Small intestine (tissue), 7 donors: ENCODE measurements around the gene IRF4. TPM values are rescaled to one million over a fixed set of nuclear protein-coding genes. Genes with fewer than 3 reads are reported as not detected.

Experiments used
- DNase-seq, 2 donors: peaks; one replicate each; pipeline versions ENCODE4 v3.0.0 to v3.0.0-alpha.2; 2013
- FAIRE-seq: peaks from 2 replicates; lab custom pipeline; 2012; peaks lifted over from hg19 to GRCh38; lab: Jason Lieb, UNC
- H3K27ac ChIP-seq, 3 donors: one replicate each; pipeline ENCODE4 v1.5.1; 2013; ENCODE audit warnings: low read length in 2 of 3, mild to moderate bottlenecking in 2 of 3, control low read depth in 1 of 3, inconsistent platforms in 1 of 3, low read depth in 1 of 3, moderate library complexity in 1 of 3
- H3K27me3 ChIP-seq, 3 donors: one replicate each; pipeline ENCODE4 v1.6.1; 2013; ENCODE audit warnings: low read length in 3 of 3, inconsistent platforms in 1 of 3; ENCODE audit not compliant: control insufficient read depth in 3 of 3, insufficient read depth in 3 of 3
- H3K36me3 ChIP-seq, 3 donors: one replicate each; pipeline ENCODE4 v1.6.1; 2013; ENCODE audit warnings: low read length in 3 of 3, inconsistent platforms in 1 of 3, low read depth in 1 of 3, mild to moderate bottlenecking in 1 of 3, moderate library complexity in 1 of 3; ENCODE audit not compliant: control insufficient read depth in 3 of 3, insufficient read depth in 2 of 3
- H3K4me1 ChIP-seq, 3 donors: one replicate each; pipeline ENCODE4 v1.6.1; 2013; ENCODE audit warnings: low read length in 2 of 3, inconsistent platforms in 1 of 3, low read depth in 1 of 3, mild to moderate bottlenecking in 1 of 3, moderate library complexity in 1 of 3; ENCODE audit not compliant: control insufficient read depth in 3 of 3, insufficient read depth in 2 of 3
- H3K4me3 ChIP-seq, 3 donors: one replicate each; pipeline ENCODE4 v1.5.1; 2013; ENCODE audit warnings: low read length in 3 of 3, control low read depth in 1 of 3, inconsistent platforms in 1 of 3, low read depth in 1 of 3, mild to moderate bottlenecking in 1 of 3, moderate library complexity in 1 of 3
- H3K9me3 ChIP-seq, 2 donors: one replicate each; pipeline ENCODE4 v1.6.1; 2013; ENCODE audit warnings: low read depth in 1 of 2, low read length in 1 of 2; ENCODE audit not compliant: control insufficient read depth in 2 of 2, insufficient read depth in 1 of 2
- WGBS, 3 donors: extraction: QIAGEN DNeasy Blood & Tissue Kit; methylation state at CpG; one replicate each; pipeline ENCODE4 v1.1.7; 2013; 5-methylcytosine and 5-hydroxymethylcytosine counted together
- polyA plus RNA-seq, 4 donors: library from polyadenylated mRNA; stranded (reverse) in 3 of 4; unstranded in 1 of 4; fragments of 200-250 nt in 3 of 4; fragments of 120-200 nt in 1 of 4; gene quantifications; one replicate each; pipeline versions ENCODE4 v1.2.1 to v1.2.3, GENCODE V29; 2013
- donor health status: healthy with polysubstance abuse.
- donor health status: control.
- donor health status: control.
- donor health status: Bipolar disorder and iron deficiency.
- donor health status: healthy.

Gene IRF4
- polyA plus RNA-seq, 4 donors = 0.16 to 3.5 (median 1.4) TPM; not detected in 1

GRCh38 chr6:386688-387266, 4.8 kb upstream of the IRF4 start:
- Histone ChIP-seq H3K27ac (no peak overlapping the region), H3K4me3 (no peak overlapping the region), H3K36me3 (no peaks in the 10 kb centered on the region), H3K27me3 (peaks cover 5 to 45% (median 9%) of the 10 kb centered on the region in 3 donors), H3K9me3 (peaks cover 0 to 2% of the 10 kb centered on the region in 2 donors), H3K4me1 (no peaks in the 10 kb centered on the region)
- no peak for DNase-seq
- 82 to 90% (median 84%) methylated on average over 18 of the region's 18 CpGs for WGBS, 3 donors
- no peak for FAIRE-seq

GRCh38 chr6:387293-387741, 4.2 kb upstream of the IRF4 start:
- H3K4me3 ChIP-seq = no peak overlapping the region
- WGBS, 3 donors = 67 to 74% (median 73%) methylated on average over 11 of the region's 11 CpGs
- H3K27ac ChIP-seq = no peak overlapping the region
- H3K4me1 ChIP-seq = no peaks in the 10 kb centered on the region
- no peaks in the 10 kb centered on the region for H3K36me3 ChIP-seq
- H3K27me3 ChIP-seq = peaks cover 11 to 50% (median 13%) of the 10 kb centered on the region in 3 donors
- no peaks in the 10 kb centered on the region for H3K9me3 ChIP-seq
- FAIRE-seq (no peak), DNase-seq (no peak)

GRCh38 chr6:388202-388903, 3.2 kb upstream of the IRF4 start:
- Histone ChIP-seq H3K27me3 (peaks cover 16 to 59% (median 18%) of the 10 kb centered on the region in 3 donors), H3K4me1 (no peaks in the 10 kb centered on the region), H3K36me3 (no peaks in the 10 kb centered on the region), H3K27ac (no peak overlapping the region), H3K4me3 (no peak overlapping the region), H3K9me3 (no peaks in the 10 kb centered on the region)
- DNase-seq (no peak), FAIRE-seq (no peak)
- WGBS, 3 donors = 69 to 84% (median 76%) methylated on average over 10 of the region's 10 CpGs

- Histone ChIP-seq H3K4me3 (no peak overlapping the region), H3K27ac (no peak overlapping the region), H3K4me1 (no peaks in the 10 kb centered on the region), H3K27me3 (peaks cover 19 to 67% (median 23%) of the 10 kb centered on the region in 3 donors), H3K9me3 (no peaks in the 10 kb centered on the region), H3K36me3 (no peaks in the 10 kb centered on the region)
- FAIRE-seq (no peak), DNase-seq (no peak)
- 63 to 80% (median 69%) methylated on average over 7 of the region's 7 CpGs for WGBS, 3 donors
These were observed 2.4 kb upstream of the IRF4 start for GRCh38 chr6:389143-389542.

GRCh38 chr6:389622-390021, 1.9 kb upstream of the IRF4 start:
- H3K4me1 ChIP-seq = no peaks in the 10 kb centered on the region
- peak overlapping the region in 1 of 3 donors; percentile 43 for H3K27ac ChIP-seq
- no peaks in the 10 kb centered on the region for H3K9me3 ChIP-seq
- H3K27me3 ChIP-seq = peaks cover 19 to 70% (median 26%) of the 10 kb centered on the region in 3 donors
- 33 to 45% (median 44%) methylated on average over 8 of the region's 8 CpGs for WGBS, 3 donors
- H3K4me3 ChIP-seq = no peak overlapping the region
- no peaks in the 10 kb centered on the region for H3K36me3 ChIP-seq
- DNase-seq (no peak), FAIRE-seq (no peak)

- Histone ChIP-seq H3K27me3 (peaks cover 19 to 75% (median 28%) of the 10 kb centered on the region in 3 donors), H3K27ac (peak overlapping the region in 1 of 3 donors; percentile 32), H3K9me3 (no peaks in the 10 kb centered on the region), H3K36me3 (no peaks in the 10 kb centered on the region), H3K4me1 (no peaks in the 10 kb centered on the region), H3K4me3 (peak overlapping the region in 2 of 3 donors; percentile 59 to 63)
- 2 to 5% (median 5%) methylated on average over 30 to 44 of the region's 44 CpGs for WGBS, 3 donors
- DNase-seq = peak in 1 of 2 donors; percentile 10
- FAIRE-seq = no peak
These were observed 516 bp upstream of the IRF4 start for GRCh38 chr6:390914-391558.

- no peak for FAIRE-seq
- Histone ChIP-seq H3K4me3 (peak overlapping the region in 2 of 3 donors; percentile 59 to 63), H3K4me1 (no peaks in the 10 kb centered on the region), H3K9me3 (no peaks in the 10 kb centered on the region), H3K27me3 (peaks cover 16 to 68% (median 26%) of the 10 kb centered on the region in 3 donors), H3K27ac (peak overlapping the region in 1 of 3 donors; percentile 39), H3K36me3 (no peaks in the 10 kb centered on the region)
- WGBS, 3 donors = 1 to 11% (median 9%) methylated on average over 61 to 108 of the region's 108 CpGs
- peak in 1 of 2 donors; percentile 26 for DNase-seq
These were observed 1.2 kb downstream of the IRF4 start for GRCh38 chr6:392441-393390.
